ENCODE data around the gene MTMR12. TPM values are rescaled to one million over a fixed set of nuclear protein-coding genes. Genes with fewer than 3 reads are reported as not detected.

The MTMR12 gene
- polyA plus RNA-seq, 1 donor (not counting 4 experiments of a cell fraction or from before 2014, with no cell fraction given): 17.1 TPM

DNA sequence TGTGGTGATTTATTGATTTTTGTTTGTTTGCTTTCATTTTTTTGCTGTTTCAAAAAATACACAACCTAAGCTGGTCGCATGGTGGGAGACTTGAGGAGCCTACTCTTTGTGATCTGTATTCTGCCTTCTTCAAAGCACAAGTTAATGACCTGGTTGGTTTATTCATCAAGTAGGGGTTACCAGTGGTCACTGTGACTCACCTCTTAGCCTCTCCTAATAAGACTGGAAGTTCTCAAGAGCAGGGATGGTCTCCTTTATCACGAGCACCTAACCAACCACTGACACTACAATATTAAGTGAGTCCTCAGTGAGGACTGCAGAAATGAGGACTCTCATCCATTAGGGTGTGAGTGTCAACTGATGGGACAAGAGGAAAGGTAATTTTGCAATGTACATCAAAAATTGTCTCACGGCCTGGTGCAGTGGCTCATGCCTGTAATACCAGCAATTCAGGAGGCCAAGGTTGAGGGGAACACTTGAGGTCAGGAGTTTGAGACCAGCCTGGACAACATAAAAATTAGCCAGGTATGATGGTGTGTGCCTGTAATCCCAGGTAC lies 13.6 kb upstream of the MTMR12 start:
- Histone ChIP-seq H3K9ac (ENCODE audit: control insufficient read depth, extremely low read depth, insufficient read depth, low read length) (no peak overlapping the region), H3K4me3 (ENCODE audit: control insufficient read depth in 2 of 3, extremely low read depth in 1 of 3, insufficient read depth in 2 of 3, low read depth in 1 of 3, low read length in 3 of 3) (no peak overlapping the region), H3K9me1 (ENCODE audit: control insufficient read depth, extremely low read depth, insufficient read depth, low read length) (no peaks in the 10 kb centered on the region), H3K9me3 (ENCODE audit: control insufficient read depth, low read depth, low read length) (peaks cover 5% of the 10 kb centered on the region), H3K27me3 (ENCODE audit: control insufficient read depth, extremely low read depth, insufficient read depth, low read length) (no peaks in the 10 kb centered on the region), H3K79me2 (ENCODE audit: control insufficient read depth, insufficient read depth, low read length) (no peaks in the 10 kb centered on the region), H3K36me3 (ENCODE audit: control insufficient read depth in 2 of 2, extremely low read depth in 1 of 2, insufficient read depth in 2 of 2, low read length in 2 of 2) (no peaks in the 10 kb centered on the region), H3K4me2 (ENCODE audit: control insufficient read depth, extremely low read depth, insufficient read depth, low read depth, low read length) (no peak overlapping the region), H3K27ac (ENCODE audit: control insufficient read depth, insufficient read depth, low read length) (no peak overlapping the region), H4K20me1 (ENCODE audit: control insufficient read depth, extremely low read depth, insufficient read depth, low read length) (no peaks in the 10 kb centered on the region), H2AFZ (ENCODE audit: control insufficient read depth, low read length) (no peak overlapping the region), H3K4me1 (ENCODE audit: control insufficient read depth, extremely low read depth, insufficient read depth, low read length) (no peaks in the 10 kb centered on the region)
- FAIRE-seq (no peak), DNase-seq (ENCODE audit: low read depth, low spot score) (no peak)
- dilution Hi-C loops (cut with MboI; ENCODE audit: extremely low pct_ligation_motif_present, low sequenced_read_pairs): no loop called here
- no peak for TF ChIP-seq CTCF (optimal IDR thresholded peaks at IDR 0.05 in 1 of 3, IDR thresholded peaks at IDR 0.05 in 1 of 3, conservative IDR thresholded peaks at IDR 0.05 in 1 of 3; ENCODE audit: extremely low read depth in 1 of 3, insufficient read depth in 2 of 3, low read length in 3 of 3)
- TF ChIP-seq EZH2 (IDR thresholded peaks at IDR 0.05; ENCODE audit: low read length): no peak

DNA sequence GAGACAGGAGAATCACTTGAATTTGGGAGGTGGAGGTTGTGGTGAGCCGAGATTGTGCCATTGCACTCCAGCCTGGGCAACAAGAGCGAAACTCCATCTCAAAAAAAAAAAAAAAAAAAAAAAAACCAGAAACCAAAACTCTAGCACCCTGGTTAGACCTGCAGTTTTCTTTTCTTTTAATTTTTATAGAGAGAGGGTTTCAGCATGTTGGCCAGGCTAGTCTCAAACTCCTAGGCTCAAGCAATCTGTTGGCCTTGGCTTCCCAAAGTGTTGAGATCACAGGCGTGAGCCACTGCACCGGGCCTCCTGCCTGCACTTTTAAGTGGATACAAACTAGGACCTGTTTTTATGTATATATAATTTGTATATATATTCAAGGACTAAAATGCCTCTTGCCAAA lies 12.9 kb upstream of the MTMR12 start:
- Histone ChIP-seq H3K4me3 (ENCODE audit: control insufficient read depth in 2 of 3, extremely low read depth in 1 of 3, insufficient read depth in 2 of 3, low read depth in 1 of 3, low read length in 3 of 3) (no peak overlapping the region), H3K27ac (ENCODE audit: control insufficient read depth, insufficient read depth, low read length) (no peak overlapping the region), H4K20me1 (ENCODE audit: control insufficient read depth, extremely low read depth, insufficient read depth, low read length) (no peaks in the 10 kb centered on the region), H3K27me3 (ENCODE audit: control insufficient read depth, extremely low read depth, insufficient read depth, low read length) (no peaks in the 10 kb centered on the region), H3K79me2 (ENCODE audit: control insufficient read depth, insufficient read depth, low read length) (no peaks in the 10 kb centered on the region), H3K36me3 (ENCODE audit: control insufficient read depth in 2 of 2, extremely low read depth in 1 of 2, insufficient read depth in 2 of 2, low read length in 2 of 2) (no peaks in the 10 kb centered on the region), H3K9me1 (ENCODE audit: control insufficient read depth, extremely low read depth, insufficient read depth, low read length) (no peaks in the 10 kb centered on the region), H3K9me3 (ENCODE audit: control insufficient read depth, low read depth, low read length) (peaks cover 5% of the 10 kb centered on the region), H2AFZ (ENCODE audit: control insufficient read depth, low read length) (no peak overlapping the region), H3K4me2 (ENCODE audit: control insufficient read depth, extremely low read depth, insufficient read depth, low read depth, low read length) (no peak overlapping the region), H3K9ac (ENCODE audit: control insufficient read depth, extremely low read depth, insufficient read depth, low read length) (no peak overlapping the region), H3K4me1 (ENCODE audit: control insufficient read depth, extremely low read depth, insufficient read depth, low read length) (no peaks in the 10 kb centered on the region)
- DNase-seq (ENCODE audit: low read depth, low spot score) (no peak), FAIRE-seq (no peak)
- TF ChIP-seq CTCF (optimal IDR thresholded peaks at IDR 0.05 in 1 of 3, IDR thresholded peaks at IDR 0.05 in 1 of 3, conservative IDR thresholded peaks at IDR 0.05 in 1 of 3; ENCODE audit: extremely low read depth in 1 of 3, insufficient read depth in 2 of 3, low read length in 3 of 3) (no peak), EZH2 (IDR thresholded peaks at IDR 0.05; ENCODE audit: low read length) (no peak)
- dilution Hi-C loops (cut with MboI; ENCODE audit: extremely low pct_ligation_motif_present, low sequenced_read_pairs): no loop called here
